ENCODE data around the gene STON2.
"Not testable (repeated sequence)": the region's sequence is repeated elsewhere in the genome, so short reads cannot be mapped to it uniquely, and the experiment has no call there.

STON2 gene

GRCh38 chr14:81243499-81243898, 156.6 kb downstream of the STON2 start:
- TF ChIP-seq ARNTL (CRISPR knock-in tag; IDR thresholded peaks at IDR 0.05; ENCODE audit: borderline replicate concordance, low read depth) (no peak), ZFP3 (CRISPR knock-in tag; IDR thresholded peaks at IDR 0.05) (no peak), ZC3H10 (CRISPR knock-in tag; IDR thresholded peaks at IDR 0.05) (no peak), CSRNP3 (CRISPR knock-in tag; IDR thresholded peaks at IDR 0.05) (no peak), TOX (CRISPR knock-in tag; IDR thresholded peaks at IDR 0.05; ENCODE audit: borderline replicate concordance) (no peak), RARB (CRISPR knock-in tag; IDR thresholded peaks at IDR 0.05) (no peak)
- ATAC-seq = no peak

GRCh38 chr14:81236849-81237248, 163.3 kb downstream of the STON2 start:
- not testable (repeated sequence) for ATAC-seq

GRCh38 chr14:81236138-81236537, 164.0 kb downstream of the STON2 start:
- ATAC-seq = no peak
- TF ChIP-seq CREB5 (CRISPR knock-in tag; IDR thresholded peaks at IDR 0.05; ENCODE audit: low read depth) (no peak), OSR1 (CRISPR knock-in tag; IDR thresholded peaks at IDR 0.05) (no peak), ZFP3 (CRISPR knock-in tag; IDR thresholded peaks at IDR 0.05) (no peak), SNAI2 (CRISPR knock-in tag; IDR thresholded peaks at IDR 0.05) (no peak), TOX (CRISPR knock-in tag; IDR thresholded peaks at IDR 0.05; ENCODE audit: borderline replicate concordance) (no peak)

GRCh38 chr14:81235096-81235495, 165.0 kb downstream of the STON2 start:
- no peak for TF ChIP-seq BACH2 (CRISPR knock-in tag; IDR thresholded peaks at IDR 0.05; ENCODE audit: borderline replicate concordance)
- no peak for ATAC-seq

- no peak for ATAC-seq
- TF ChIP-seq OSR1 (CRISPR knock-in tag; IDR thresholded peaks at IDR 0.05) (no peak), CSRNP3 (CRISPR knock-in tag; IDR thresholded peaks at IDR 0.05) (no peak), ZC3H10 (CRISPR knock-in tag; IDR thresholded peaks at IDR 0.05) (no peak), ZNF70 (CRISPR knock-in tag; IDR thresholded peaks at IDR 0.05) (no peak)
Measured at GRCh38 chr14:81234278-81234677, 165.8 kb downstream of the STON2 start.

- TF ChIP-seq TSHZ2 (CRISPR knock-in tag; IDR thresholded peaks at IDR 0.05) (no peak), PPARA (CRISPR knock-in tag; IDR thresholded peaks at IDR 0.05; ENCODE audit: borderline replicate concordance) (no peak), ISL1 (CRISPR knock-in tag; IDR thresholded peaks at IDR 0.05) (no peak), BACH2 (CRISPR knock-in tag; IDR thresholded peaks at IDR 0.05; ENCODE audit: borderline replicate concordance) (no peak), CREB5 (CRISPR knock-in tag; IDR thresholded peaks at IDR 0.05; ENCODE audit: low read depth) (no peak), ZFP3 (CRISPR knock-in tag; IDR thresholded peaks at IDR 0.05) (no peak), ARNTL (CRISPR knock-in tag; IDR thresholded peaks at IDR 0.05; ENCODE audit: borderline replicate concordance, low read depth) (no peak), TOX (CRISPR knock-in tag; IDR thresholded peaks at IDR 0.05; ENCODE audit: borderline replicate concordance) (no peak), RARB (CRISPR knock-in tag; IDR thresholded peaks at IDR 0.05) (no peak), TCF4 (CRISPR knock-in tag; IDR thresholded peaks at IDR 0.05; ENCODE audit: borderline replicate concordance) (no peak), ZFP30 (CRISPR knock-in tag; IDR thresholded peaks at IDR 0.05) (no peak)
- ATAC-seq = no peak
Measured at GRCh38 chr14:81233615-81234014, 166.5 kb downstream of the STON2 start.

All from SK-N-SH treated with all-trans-retinoic acid at 6 μM for 48 hours (cell line).